ENCODE data around the gene COL20A1.

COL20A1 gene

GRCh38 chr20:63261060-63261794, 31.8 kb upstream of the COL20A1 start:
- Histone ChIP-seq H3K27ac (ENCODE audit: low read length) (no peak overlapping the region), H3K4me1 (ENCODE audit: control insufficient read depth, insufficient read depth, low read length) (no peaks in the 10 kb centered on the region; the same call in 1 of the 2 replicates), H3K9me3 (ENCODE audit: control insufficient read depth, insufficient read depth, low read length) (no peaks in the 10 kb centered on the region), H3K4me3 (ENCODE audit: low read length) (no peak overlapping the region), H3K27me3 (ENCODE audit: control insufficient read depth, insufficient read depth, low read length) (no peaks in the 10 kb centered on the region), H3K36me3 (ENCODE audit: control insufficient read depth, insufficient read depth, low read length) (peaks cover 3% of the 10 kb centered on the region; the same call in 1 of the 2 replicates)
- WGBS (ENCODE audit: insufficient coverage, insufficient read length): no CpG with 5 or more reads among the region's 25 CpGs
- DNase-seq (ENCODE audit: low read depth, low spot score): no peak

GRCh38 chr20:63261795-63262528, 31.0 kb upstream of the COL20A1 start:
- H3K27me3 ChIP-seq (ENCODE audit: control insufficient read depth, insufficient read depth, low read length): no peaks in the 10 kb centered on the region
- 100% methylated on average over 1 of the region's 30 CpGs for WGBS (ENCODE audit: insufficient coverage, insufficient read length)
- H3K9me3 ChIP-seq (ENCODE audit: control insufficient read depth, insufficient read depth, low read length): no peaks in the 10 kb centered on the region
- DNase-seq (ENCODE audit: low read depth, low spot score): no peak
- H3K27ac ChIP-seq (ENCODE audit: low read length): no peak overlapping the region
- H3K4me3 ChIP-seq (ENCODE audit: low read length): no peak overlapping the region
- peaks cover 3% of the 10 kb centered on the region; the same call in 1 of the 2 replicates for H3K36me3 ChIP-seq (ENCODE audit: control insufficient read depth, insufficient read depth, low read length)
- no peaks in the 10 kb centered on the region; the same call in 1 of the 2 replicates for H3K4me1 ChIP-seq (ENCODE audit: control insufficient read depth, insufficient read depth, low read length)

- peaks cover 3% of the 10 kb centered on the region; the same call in 1 of the 2 replicates for H3K36me3 ChIP-seq (ENCODE audit: control insufficient read depth, insufficient read depth, low read length)
- no peaks in the 10 kb centered on the region for H3K9me3 ChIP-seq (ENCODE audit: control insufficient read depth, insufficient read depth, low read length)
- WGBS (ENCODE audit: insufficient coverage, insufficient read length): no CpG with 5 or more reads among the region's 9 CpGs
- no peak for DNase-seq (ENCODE audit: low read depth, low spot score)
- no peak overlapping the region for H3K27ac ChIP-seq (ENCODE audit: low read length)
- no peaks in the 10 kb centered on the region for H3K27me3 ChIP-seq (ENCODE audit: control insufficient read depth, insufficient read depth, low read length)
- H3K4me3 ChIP-seq (ENCODE audit: low read length): no peak overlapping the region
- H3K4me1 ChIP-seq (ENCODE audit: control insufficient read depth, insufficient read depth, low read length): no peaks in the 10 kb centered on the region; the same call in 1 of the 2 replicates
Measured at GRCh38 chr20:63262836-63263235, 30.1 kb upstream of the COL20A1 start.

GRCh38 chr20:63264000-63264399, 29.0 kb upstream of the COL20A1 start:
- Histone ChIP-seq H3K27me3 (ENCODE audit: control insufficient read depth, insufficient read depth, low read length) (no peaks in the 10 kb centered on the region), H3K9me3 (ENCODE audit: control insufficient read depth, insufficient read depth, low read length) (no peaks in the 10 kb centered on the region), H3K27ac (ENCODE audit: low read length) (no peak overlapping the region), H3K4me1 (ENCODE audit: control insufficient read depth, insufficient read depth, low read length) (no peaks in the 10 kb centered on the region; the same call in 1 of the 2 replicates), H3K36me3 (ENCODE audit: control insufficient read depth, insufficient read depth, low read length) (peaks cover 3% of the 10 kb centered on the region; the same call in 1 of the 2 replicates), H3K4me3 (ENCODE audit: low read length) (no peak overlapping the region)
- no peak for DNase-seq (ENCODE audit: low read depth, low spot score)
- no CpG with 5 or more reads among the region's 10 CpGs for WGBS (ENCODE audit: insufficient coverage, insufficient read length)

- H3K4me3 ChIP-seq (ENCODE audit: low read length): no peak overlapping the region
- H3K27me3 ChIP-seq (ENCODE audit: control insufficient read depth, insufficient read depth, low read length): no peaks in the 10 kb centered on the region
- peaks cover 3% of the 10 kb centered on the region; the same call in 1 of the 2 replicates for H3K36me3 ChIP-seq (ENCODE audit: control insufficient read depth, insufficient read depth, low read length)
- H3K9me3 ChIP-seq (ENCODE audit: control insufficient read depth, insufficient read depth, low read length): no peaks in the 10 kb centered on the region
- no peak overlapping the region for H3K27ac ChIP-seq (ENCODE audit: low read length)
- no CpG with 5 or more reads among the region's 14 CpGs for WGBS (ENCODE audit: insufficient coverage, insufficient read length)
- H3K4me1 ChIP-seq (ENCODE audit: control insufficient read depth, insufficient read depth, low read length): no peaks in the 10 kb centered on the region; the same call in 1 of the 2 replicates
- no peak for DNase-seq (ENCODE audit: low read depth, low spot score)
Measured at GRCh38 chr20:63264519-63264918, 28.5 kb upstream of the COL20A1 start.

- H3K9me3 ChIP-seq (ENCODE audit: control insufficient read depth, insufficient read depth, low read length): no peaks in the 10 kb centered on the region
- no peaks in the 10 kb centered on the region for H3K27me3 ChIP-seq (ENCODE audit: control insufficient read depth, insufficient read depth, low read length)
- no CpG with 5 or more reads among the region's 12 CpGs for WGBS (ENCODE audit: insufficient coverage, insufficient read length)
- H3K4me3 ChIP-seq (ENCODE audit: low read length): no peak overlapping the region
- H3K27ac ChIP-seq (ENCODE audit: low read length): no peak overlapping the region
- H3K36me3 ChIP-seq (ENCODE audit: control insufficient read depth, insufficient read depth, low read length): no peaks in the 10 kb centered on the region; the same call in 1 of the 2 replicates
- no peaks in the 10 kb centered on the region; the same call in 1 of the 2 replicates for H3K4me1 ChIP-seq (ENCODE audit: control insufficient read depth, insufficient read depth, low read length)
- DNase-seq (ENCODE audit: low read depth, low spot score): no peak
Measured at GRCh38 chr20:63265891-63266515, 27.0 kb upstream of the COL20A1 start.

GRCh38 chr20:63267691-63268090, 25.3 kb upstream of the COL20A1 start:
- Histone ChIP-seq H3K4me1 (ENCODE audit: control insufficient read depth, insufficient read depth, low read length) (no peaks in the 10 kb centered on the region; the same call in 1 of the 2 replicates), H3K4me3 (ENCODE audit: low read length) (no peak overlapping the region), H3K27me3 (ENCODE audit: control insufficient read depth, insufficient read depth, low read length) (no peaks in the 10 kb centered on the region), H3K9me3 (ENCODE audit: control insufficient read depth, insufficient read depth, low read length) (no peaks in the 10 kb centered on the region), H3K36me3 (ENCODE audit: control insufficient read depth, insufficient read depth, low read length) (no peaks in the 10 kb centered on the region), H3K27ac (ENCODE audit: low read length) (no peak overlapping the region)
- WGBS (ENCODE audit: insufficient coverage, insufficient read length): no CpG with 5 or more reads among the region's 9 CpGs
- no peak for DNase-seq (ENCODE audit: low read depth, low spot score)

GRCh38 chr20:63268256-63268655, 24.7 kb upstream of the COL20A1 start:
- WGBS (ENCODE audit: insufficient coverage, insufficient read length): no CpG with 5 or more reads among the region's 7 CpGs
- H3K27ac ChIP-seq (ENCODE audit: low read length): no peak overlapping the region
- DNase-seq (ENCODE audit: low read depth, low spot score): no peak
- no peak overlapping the region for H3K4me3 ChIP-seq (ENCODE audit: low read length)
- no peaks in the 10 kb centered on the region for H3K27me3 ChIP-seq (ENCODE audit: control insufficient read depth, insufficient read depth, low read length)
- H3K36me3 ChIP-seq (ENCODE audit: control insufficient read depth, insufficient read depth, low read length): no peaks in the 10 kb centered on the region
- no peaks in the 10 kb centered on the region for H3K4me1 ChIP-seq (ENCODE audit: control insufficient read depth, insufficient read depth, low read length)
- no peaks in the 10 kb centered on the region for H3K9me3 ChIP-seq (ENCODE audit: control insufficient read depth, insufficient read depth, low read length)

- Histone ChIP-seq H3K9me3 (ENCODE audit: control insufficient read depth, insufficient read depth, low read length) (no peaks in the 10 kb centered on the region), H3K4me1 (ENCODE audit: control insufficient read depth, insufficient read depth, low read length) (no peaks in the 10 kb centered on the region), H3K36me3 (ENCODE audit: control insufficient read depth, insufficient read depth, low read length) (no peaks in the 10 kb centered on the region), H3K27me3 (ENCODE audit: control insufficient read depth, insufficient read depth, low read length) (no peaks in the 10 kb centered on the region), H3K4me3 (ENCODE audit: low read length) (no peak overlapping the region), H3K27ac (ENCODE audit: low read length) (no peak overlapping the region)
- no CpG with 5 or more reads among the region's 18 CpGs for WGBS (ENCODE audit: insufficient coverage, insufficient read length)
- DNase-seq (ENCODE audit: low read depth, low spot score): no peak
Measured at GRCh38 chr20:63268671-63269439, 24.1 kb upstream of the COL20A1 start.

- no peaks in the 10 kb centered on the region for H3K36me3 ChIP-seq (ENCODE audit: control insufficient read depth, insufficient read depth, low read length)
- H3K27me3 ChIP-seq (ENCODE audit: control insufficient read depth, insufficient read depth, low read length): no peaks in the 10 kb centered on the region
- H3K27ac ChIP-seq (ENCODE audit: low read length): no peak overlapping the region
- WGBS (ENCODE audit: insufficient coverage, insufficient read length): no CpG with 5 or more reads among the region's 9 CpGs
- H3K4me1 ChIP-seq (ENCODE audit: control insufficient read depth, insufficient read depth, low read length): 0 out of 2 replicates have a peak, but pooled peaks cover 1% of the 10 kb centered on the region
- no peaks in the 10 kb centered on the region for H3K9me3 ChIP-seq (ENCODE audit: control insufficient read depth, insufficient read depth, low read length)
- no peak overlapping the region for H3K4me3 ChIP-seq (ENCODE audit: low read length)
- no peak for DNase-seq (ENCODE audit: low read depth, low spot score)
Measured at GRCh38 chr20:63269724-63270123, 23.3 kb upstream of the COL20A1 start.

Measured in iPS DF 6.9 (cell line).